Heart left ventricle (tissue), 13 donors: ENCODE measurements around the gene TEX261.

Source experiments
- CTCF ChIP-seq, 12 donors: fragments of 200-600 bp; sonication (generic) in 4 of 12; IDR thresholded peaks; one replicate each; pipeline versions ENCODE4 v1.5.0 to v1.8.0; 2018 to 2022; ENCODE audit warnings: antibody characterized with exemption in 12 of 12, mild to moderate bottlenecking in 5 of 12
- POLR2A ChIP-seq, 2 donors: fragments of 450-650 bp; IDR thresholded peaks; one replicate each; pipeline ENCODE4 v1.6.1; 2017; ENCODE audit warnings: antibody characterized with exemption in 2 of 2, mild to moderate bottlenecking in 2 of 2, moderate library complexity in 2 of 2
- donor health status: ischemic (EF 13 %, LVEDD 7.1; RV severe dilation, severe dysfunction).
- donor health status: DM: no; HTN: yes; CAD: no.
- donor health status: DM: no; HTN: no; CAD: no.
- donor health status: ischemic (EF 25% LVEDD 6.9; RV normal size, moderate dysfunction).
- donor health status: ischemic (EF 25% LVEDD 5.7; RV mildly dilated, moderate dysfunction).
- donor health status: ischemic (EF 35%, LVEDD 5.7; RV mildly dilated, moderate dysfunction).
- donor health status: nonischemic (EF 11% LVEDD 7.7; RV severe dilation, severe dysfunction).
- donor health status: DM: yes; HTN: yes; CAD: no.
- donor health status: PGD.
- donor health status: ischemic (EF 29% LVEDD 5.4; RV normal size, mild dysfunction).
- donor health status: nonischemic (EF 23%, LVEDD 6.1; RV moderate dilation, normal function).

DNA sequence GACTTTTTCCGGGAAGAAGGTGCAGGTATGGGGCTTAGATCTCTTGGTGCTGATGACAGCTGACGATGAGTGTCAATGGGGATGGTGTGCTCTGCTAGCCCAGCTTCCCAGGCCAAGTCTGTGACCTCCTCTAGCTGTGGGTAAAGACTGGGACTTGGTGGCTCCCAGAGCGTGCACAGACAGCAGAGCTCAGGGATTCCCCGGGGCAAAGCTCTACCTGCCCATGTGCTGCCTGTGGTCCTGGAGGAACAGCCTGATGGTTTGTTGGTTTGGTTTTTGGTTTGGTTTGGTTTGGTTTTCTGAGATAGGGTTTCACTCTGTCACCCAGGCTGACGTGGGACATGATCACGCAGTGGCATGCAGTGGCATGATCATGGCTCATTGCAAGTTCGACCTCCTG is 39.8 kb downstream of the TEX261 start:
- no peak for TF ChIP-seq CTCF (IDR thresholded peaks at IDR 0.05)
- TF ChIP-seq POLR2A (IDR thresholded peaks at IDR 0.05) = no peak
